GM21381 (cell line): ENCODE results near the gene ZDHHC11B.
"Not testable (repeated sequence)": the region's sequence is repeated elsewhere in the genome, so short reads cannot be mapped to it uniquely, and the experiment has no call there.

Experiments
- ATAC-seq: cut with Tn5 transposase; IDR thresholded peaks from one replicate; pipeline ENCODE4 v1.9.1; 2021; ENCODE audit warnings: mild to moderate bottlenecking, moderate library complexity; ENCODE audit not compliant: unreplicated experiment

Gene ZDHHC11B

DNA sequence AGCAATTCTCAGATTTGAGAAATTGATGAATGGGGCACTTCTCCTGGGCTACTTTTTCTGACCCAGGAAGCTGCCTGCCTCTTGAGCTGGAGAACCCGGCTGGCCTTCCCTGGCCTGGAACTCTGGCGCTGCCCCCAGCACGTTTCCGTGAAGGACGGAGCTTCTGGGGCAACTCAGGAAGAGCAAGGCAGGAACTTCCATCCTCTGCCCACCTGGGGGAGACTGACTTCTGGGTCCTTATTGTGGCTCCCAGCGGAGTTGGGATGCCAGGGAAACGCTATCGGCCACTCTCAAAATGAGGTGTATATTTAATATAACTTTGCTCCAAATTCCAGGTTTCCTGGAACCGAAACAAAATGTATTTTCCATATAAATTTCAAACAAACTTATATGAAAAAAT is 57.4 kb downstream of the ZDHHC11B start:
- not testable (repeated sequence) for ATAC-seq

DNA sequence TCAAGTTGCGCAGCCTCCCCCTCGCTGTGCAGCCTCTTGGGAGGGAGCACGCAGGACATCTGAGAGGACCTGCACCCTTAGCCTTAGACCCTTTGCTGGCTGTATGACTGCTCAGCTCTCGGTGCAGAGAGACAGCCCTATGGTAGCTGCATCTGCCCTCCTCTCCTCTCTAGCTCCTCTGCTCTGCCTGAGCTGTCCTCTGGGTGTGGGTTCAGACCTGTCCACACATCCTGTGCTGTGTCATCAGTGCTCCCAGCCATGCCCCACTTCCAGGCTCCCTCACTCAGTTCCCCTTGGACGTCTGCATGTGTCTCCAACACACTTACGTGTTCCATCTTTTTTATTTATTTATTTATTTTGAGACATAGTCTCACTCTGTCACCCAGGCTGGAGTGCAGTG is 60.7 kb downstream of the ZDHHC11B start:
- not testable (repeated sequence) for ATAC-seq

DNA sequence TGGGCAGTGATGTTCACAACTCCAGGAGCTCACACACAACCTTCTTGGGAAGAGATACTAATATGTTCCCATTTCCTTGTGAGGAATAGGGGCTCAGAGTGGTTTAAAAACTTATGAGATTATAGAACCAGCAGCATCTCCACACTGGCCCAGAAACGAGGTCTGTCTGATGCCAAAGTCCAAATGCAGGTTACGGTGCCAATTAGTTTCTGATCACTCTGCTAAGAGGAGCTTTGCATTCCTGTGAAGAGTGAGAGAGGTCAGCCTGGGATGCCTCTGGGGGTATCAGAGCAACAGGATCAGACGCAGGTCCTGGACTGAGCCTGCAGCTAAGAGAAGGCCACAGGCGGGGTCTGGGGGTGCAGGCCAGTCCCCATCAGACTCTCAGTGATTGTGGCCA is 61.2 kb downstream of the ZDHHC11B start:
- ATAC-seq: not testable (repeated sequence)

DNA sequence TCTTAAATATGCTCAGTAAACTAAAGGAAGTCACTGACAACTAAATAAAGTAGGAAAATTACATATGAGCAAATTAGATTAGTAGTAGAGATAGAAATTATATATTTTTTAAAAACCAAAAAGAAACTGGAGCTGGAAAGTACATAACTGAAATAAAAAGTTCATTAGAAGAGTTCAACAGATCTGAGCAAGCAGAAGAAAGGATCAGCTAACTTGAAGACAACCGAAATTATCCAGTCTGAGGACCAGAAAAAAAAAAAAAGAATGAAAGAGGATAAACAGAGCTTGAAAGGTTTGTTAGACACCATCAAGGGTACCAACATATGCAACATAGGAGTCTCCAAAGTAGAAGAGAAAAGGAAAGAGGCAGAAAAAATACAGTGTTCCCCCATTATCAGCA is 65.2 kb downstream of the ZDHHC11B start:
- ATAC-seq: not testable (repeated sequence)

DNA sequence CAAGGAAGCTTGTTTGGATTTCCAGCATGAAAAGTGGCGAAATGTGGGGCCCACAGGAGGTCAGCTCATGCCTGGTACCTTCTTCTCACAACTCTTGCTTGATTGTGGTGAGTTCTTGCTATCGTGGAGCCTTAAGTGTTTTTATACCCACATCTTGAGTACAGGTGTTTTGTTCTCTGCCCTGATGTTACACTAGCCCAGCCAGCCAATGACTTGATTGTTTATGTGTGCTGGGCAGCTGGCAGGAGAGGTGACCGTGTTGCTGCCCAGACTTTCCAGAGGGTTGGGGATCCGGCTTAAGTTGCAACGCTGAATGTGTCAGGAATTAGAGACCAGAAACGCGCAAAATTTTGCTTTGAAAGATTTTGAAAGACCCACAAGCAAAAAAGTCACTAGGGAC is 67.4 kb downstream of the ZDHHC11B start:
- ATAC-seq: no peak

DNA sequence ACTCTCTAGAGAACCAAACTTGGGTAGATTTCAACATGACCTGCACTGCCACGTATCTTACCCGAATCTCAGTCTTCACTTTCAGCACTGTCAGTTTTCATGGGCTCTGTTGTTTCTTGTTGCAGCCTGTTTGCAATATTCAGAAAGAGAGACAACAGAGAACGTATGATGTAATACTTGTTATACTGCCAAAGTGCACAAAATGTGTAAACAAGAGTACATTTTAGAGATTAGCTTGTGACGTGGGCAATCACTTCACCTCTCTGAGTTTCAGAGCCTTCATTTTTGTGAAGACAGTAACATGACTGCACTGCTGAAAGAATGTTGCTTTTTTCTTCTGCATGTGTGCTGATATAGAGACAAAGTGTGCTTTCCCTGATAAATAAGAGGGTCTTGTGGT is 67.8 kb downstream of the ZDHHC11B start:
- not testable (repeated sequence) for ATAC-seq

DNA sequence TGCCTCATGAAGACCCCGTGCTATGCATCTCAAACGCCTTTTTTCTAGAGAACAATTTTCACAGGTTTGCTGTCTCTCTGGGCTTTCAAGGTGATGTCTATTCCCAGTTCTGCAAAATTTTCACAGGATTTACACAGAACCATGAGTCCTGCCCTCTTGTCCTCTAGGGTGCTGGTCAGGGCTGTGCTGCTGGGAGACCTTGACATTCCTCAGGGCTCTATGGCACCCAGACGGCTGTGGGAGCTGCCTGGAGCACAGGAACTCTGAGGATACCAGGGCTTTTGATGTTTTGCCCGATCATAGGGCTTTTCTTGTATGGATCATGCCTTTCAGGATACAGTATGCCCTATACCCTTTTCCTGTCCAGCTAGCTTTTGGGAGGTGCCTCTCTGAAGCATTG is 68.9 kb downstream of the ZDHHC11B start:
- ATAC-seq: not testable (repeated sequence)

DNA sequence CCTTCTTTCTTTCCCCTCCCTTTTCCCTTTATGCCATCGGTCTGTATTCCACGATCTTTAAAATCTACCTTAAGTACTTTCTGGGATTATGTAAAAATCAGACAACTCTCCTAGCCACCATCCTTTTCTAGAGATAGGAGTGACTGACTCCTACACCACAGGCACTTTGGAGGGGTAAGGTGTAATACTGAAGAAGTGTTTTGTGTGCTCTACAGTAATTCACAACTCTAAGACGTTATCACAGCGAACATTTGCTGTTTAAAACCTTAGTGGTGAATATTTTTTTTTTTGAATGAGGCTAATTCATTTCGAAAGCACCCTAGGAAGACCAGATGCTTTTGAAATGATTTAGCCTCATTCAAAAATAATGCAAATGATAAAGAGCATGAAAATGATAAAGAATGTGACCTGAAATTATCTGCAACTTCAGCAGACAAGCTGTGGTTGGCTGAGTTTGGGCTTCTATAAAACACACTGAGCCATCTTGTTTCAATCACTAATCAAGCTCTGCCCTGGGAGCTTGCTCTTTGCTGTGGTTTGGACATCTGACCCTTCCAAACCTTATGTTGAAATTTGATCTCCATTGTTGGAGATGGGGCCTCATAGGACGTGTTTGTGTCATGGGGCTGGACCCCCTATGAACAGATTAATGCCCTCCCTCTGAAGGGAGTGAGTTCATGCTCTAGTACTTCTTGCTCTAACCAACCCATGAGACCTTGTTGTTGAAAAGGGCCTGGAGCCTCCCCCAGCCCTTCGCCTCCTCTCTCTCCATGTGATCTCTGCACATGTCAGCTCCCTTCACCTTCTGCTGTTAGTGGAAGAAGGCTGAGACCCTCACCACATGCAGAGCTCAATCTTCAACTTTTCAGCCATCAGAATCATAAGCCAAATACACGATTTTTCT is 70.1 kb downstream of the ZDHHC11B start:
- not testable (repeated sequence) for ATAC-seq

DNA sequence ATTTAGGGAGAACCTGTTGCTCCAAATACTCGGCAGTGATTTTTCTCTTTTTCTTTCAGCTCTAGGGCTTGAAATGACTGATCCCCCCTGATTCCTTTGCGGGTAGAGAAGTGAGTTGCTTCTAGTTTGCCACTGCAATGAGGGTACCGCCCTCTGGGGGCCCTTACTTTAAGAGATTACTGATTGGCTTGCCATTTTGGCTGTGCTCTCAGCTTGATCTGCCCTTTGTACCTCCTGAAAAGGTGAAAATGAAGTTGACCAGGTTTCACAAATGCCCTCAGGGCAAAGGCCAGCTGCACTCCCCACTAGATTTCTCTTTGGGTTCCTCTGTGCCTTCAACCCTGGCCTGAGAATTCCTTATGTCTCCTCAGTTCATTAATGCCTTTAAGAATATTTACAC is 70.8 kb downstream of the ZDHHC11B start:
- ATAC-seq: not testable (repeated sequence)

DNA sequence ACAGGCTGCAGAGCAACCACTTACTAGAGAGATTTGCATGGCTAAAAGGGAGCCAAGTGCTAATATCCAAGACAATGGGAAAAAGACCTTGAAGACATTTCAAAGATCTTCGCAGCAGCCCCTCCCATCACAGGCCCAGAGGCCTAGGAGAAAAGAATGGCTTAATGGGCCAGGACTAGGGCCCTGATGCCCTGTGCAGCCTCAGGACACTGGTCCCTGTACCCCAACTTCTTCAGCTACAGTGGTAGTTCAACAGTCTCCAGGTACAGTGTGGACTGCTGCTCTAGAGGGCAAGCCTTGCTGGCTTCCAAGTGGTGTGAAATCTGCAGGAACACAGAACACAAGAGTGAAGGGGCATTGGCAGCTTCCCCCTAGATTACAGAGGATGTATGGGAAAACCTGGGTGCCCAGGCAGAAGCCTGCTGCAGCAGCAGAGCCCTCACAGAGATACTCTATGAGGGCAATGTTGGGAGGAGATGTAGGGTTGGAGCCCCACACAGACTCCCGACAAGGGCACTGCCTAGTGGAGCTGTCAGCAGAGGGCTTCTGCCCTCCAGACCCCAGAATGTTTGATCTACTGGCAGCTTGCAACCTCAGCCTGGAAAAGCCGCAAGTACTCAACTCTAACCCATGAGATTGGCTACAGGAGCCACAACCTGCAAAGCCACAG is 75.5 kb downstream of the ZDHHC11B start:
- not testable (repeated sequence) for ATAC-seq

DNA sequence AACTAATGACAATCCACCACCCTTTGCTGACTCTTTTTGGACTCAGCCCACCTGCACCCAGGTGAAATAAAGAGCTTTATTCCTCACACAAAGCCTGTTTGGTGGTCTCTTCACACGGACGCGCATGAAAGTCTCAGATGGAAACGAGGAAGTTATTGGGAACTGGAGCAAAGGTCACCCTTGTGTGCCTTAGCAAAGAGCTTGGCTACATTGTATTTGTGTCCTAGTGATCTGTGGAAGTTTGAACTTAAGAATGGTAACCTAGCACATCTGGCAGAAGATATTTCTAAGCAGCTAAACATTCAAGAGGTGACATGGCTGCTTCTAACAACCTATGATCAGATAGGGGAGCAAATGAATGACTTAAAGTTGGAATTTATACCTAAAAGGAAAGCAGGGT is 76.2 kb downstream of the ZDHHC11B start:
- not testable (repeated sequence) for ATAC-seq

DNA sequence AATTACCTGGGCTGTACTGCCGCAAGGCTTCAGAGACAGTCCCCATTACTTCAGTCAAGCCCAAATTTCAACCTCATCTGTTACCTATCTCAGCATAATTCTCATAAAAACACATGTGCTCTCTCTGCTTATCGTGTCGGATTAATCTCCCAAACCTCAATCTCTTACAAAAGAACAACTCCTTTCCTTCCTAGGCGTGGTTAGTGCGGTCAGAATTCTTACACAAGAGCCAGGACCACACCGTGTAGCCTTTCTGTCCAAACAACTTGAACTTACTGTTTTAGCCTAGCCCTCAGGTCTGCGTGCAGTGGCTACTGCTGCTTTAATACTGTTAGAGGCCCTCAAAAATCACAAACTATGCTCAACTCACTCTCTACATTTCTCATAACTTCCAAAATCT is 78.4 kb downstream of the ZDHHC11B start:
- not testable (repeated sequence) for ATAC-seq

DNA sequence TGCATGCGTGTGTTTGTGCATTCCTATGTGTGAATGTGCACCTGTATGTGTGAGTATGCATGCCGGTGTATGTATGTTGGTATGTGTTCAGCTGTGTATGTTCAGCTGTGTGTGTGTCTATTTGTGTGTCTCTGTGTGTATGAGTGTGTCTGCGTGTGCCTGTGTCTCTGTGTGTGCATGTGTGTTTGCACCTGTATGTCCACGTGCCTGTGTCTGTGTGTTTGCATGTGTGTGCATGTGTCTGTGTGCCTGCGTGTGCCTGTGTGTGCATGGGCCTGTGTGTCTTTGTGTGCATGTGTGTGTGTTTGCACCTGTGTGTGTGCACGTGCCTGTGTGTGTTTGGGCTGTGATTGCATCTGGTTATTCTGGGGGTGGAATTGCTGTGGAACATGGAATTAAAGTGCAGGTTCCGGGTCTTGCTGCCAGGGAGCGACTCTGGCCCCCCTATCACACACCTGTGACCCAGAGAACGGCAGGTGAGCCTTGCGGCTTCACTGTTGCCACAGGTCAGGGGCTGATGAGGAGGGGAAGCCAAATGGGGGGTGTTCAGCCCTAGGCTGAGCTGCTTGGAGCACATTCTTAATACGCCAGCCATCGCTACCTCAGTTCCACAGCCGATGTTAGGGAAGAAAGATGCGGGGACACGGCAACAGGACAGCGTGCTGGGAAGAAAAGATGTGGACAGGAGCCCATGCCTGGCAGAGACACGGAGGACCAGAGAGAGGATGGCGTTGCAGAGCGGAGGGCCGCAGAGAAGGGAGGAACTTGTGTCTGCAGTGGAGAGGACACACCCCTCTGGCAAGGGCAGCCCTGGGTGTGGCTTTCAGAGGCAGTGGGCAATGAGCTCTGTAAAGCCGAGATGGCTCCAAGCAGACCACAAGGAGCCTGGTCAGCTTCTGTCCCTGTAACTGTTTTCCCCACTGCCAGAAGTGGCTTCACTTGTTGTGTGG is 87.5 kb downstream of the ZDHHC11B start:
- not testable (repeated sequence) for ATAC-seq

DNA sequence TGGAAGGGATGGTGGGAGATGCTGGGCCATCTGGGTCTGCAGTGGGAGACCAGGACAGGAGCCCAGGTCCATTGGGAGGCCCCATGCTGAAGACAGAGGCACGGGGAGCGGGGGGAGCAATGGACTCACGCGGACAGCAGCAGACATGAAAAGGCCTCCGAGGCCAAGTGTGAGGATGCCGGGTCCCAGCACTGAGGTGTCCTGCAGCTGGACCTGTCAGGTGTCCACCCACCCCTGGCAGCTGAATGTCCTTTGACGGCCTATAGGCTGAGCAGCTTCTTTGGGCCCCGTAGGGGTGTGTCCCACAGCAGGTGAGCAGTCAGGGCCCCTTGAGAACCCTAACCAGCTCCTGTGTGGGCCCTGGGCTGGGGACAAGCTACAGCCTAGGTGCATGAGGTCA is 88.3 kb downstream of the ZDHHC11B start:
- not testable (repeated sequence) for ATAC-seq

DNA sequence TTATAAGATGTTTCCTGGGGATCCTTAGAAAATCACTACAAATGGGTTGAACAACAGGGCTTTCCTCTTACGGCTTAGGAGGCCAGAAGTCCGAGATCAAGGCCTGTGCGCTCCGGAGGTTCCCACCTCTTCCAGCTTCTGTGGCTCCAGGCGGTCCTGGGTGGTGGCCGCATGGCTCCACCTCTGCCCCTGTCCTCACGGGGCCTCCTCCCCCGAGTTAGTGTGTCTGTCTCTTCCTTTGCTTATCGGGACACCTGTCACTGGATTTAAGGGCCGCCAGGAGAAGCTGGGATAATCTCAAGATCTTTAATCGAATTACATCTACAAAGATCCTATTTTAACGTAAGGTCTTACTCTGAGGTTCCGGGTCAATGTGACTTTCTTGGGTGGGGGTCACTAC is 89.1 kb downstream of the ZDHHC11B start:
- not testable (repeated sequence) for ATAC-seq

DNA sequence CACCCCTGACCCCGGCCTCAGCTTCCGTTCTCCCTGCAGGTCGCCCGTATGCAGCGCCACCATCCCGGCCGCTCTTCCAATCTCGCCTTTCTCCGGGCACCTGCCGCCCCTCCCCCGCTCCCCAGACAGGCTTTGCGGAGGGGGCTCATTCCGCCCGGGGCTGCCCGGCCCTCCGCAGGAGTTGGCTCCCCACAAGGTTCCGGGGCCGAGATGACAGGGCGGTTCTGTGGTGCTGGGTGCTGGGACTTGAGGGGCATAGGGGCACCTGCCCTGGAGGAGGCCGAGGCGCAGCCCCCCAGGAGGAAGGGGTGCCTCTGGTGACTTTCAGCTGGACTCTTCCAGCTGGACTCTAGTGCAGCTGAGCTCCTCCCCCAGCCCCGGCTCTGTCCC is 90.5 kb downstream of the ZDHHC11B start:
- not testable (repeated sequence) for ATAC-seq

DNA sequence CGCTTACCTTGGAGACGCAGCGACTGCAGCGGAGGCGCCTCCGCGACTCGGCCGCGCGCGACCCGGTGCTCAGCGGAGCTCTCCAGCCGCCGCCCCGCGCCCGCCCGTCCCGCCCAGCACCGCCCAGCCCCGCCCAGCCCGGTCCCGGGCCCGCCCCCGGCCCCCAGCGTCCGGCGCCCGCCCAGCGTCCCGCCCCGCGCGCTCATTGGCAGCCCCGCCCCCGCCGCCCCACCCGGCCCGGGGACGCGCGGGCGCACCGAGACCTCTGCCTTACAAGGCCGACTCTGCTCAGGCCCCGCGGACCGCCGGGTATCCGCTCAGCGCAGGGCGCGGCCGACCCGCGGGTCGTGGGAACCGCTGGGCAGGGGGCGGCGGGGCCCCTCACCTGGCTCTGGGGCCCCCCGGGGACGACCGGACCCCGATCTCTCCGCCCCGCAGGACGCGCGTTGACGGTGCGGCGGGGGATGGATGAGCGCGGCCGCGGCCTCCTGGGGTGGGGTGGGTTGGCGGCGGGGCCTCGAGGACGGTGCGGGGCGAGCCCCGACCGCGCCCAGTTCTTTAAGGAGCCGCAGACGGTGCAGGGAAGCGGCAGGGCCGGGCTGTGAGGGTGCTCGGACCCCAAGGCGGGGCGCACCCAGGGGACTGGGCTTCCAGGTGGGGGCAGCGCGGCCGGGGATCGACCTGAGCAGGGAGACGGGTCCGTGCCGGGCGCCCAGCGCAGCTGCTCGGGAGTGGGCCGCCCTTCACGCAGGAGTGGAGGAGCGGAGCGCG is 91.1 kb downstream of the ZDHHC11B start, which contains the start of gene TPPP:
Gene TPPP, minus strand, starts transcription at position 82 of the 771 bp plus-strand sequence. CDS start 15,292 bp downstream, outside the sequence.
- peak; percentile 78 for ATAC-seq

DNA sequence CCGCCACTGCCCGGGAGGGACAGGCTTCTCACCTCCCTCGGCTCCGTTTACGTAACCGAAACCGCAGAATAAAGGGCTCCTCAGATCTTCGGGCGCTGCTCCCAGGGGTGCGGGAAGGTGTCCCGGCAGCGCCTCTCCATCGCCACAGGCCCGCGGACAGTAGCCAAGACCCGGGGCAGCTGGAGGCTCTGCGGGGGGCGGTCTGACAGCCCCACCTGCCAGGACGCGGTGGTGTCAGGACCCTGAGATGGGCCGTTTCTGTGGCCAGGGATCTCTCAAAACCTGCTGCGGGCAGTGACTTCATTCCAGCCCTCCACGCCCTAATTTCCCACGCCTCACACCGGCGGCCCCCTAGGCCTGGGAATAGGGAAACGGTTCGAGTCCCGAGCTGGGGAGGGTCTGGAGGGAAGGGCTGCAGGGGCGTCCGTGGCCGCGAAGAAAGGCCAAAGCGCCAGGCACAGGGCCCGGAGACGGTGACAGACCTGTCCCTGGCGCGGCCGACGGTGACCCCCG is 91.9 kb downstream of the ZDHHC11B start:
- peak; percentile 11 for ATAC-seq

DNA sequence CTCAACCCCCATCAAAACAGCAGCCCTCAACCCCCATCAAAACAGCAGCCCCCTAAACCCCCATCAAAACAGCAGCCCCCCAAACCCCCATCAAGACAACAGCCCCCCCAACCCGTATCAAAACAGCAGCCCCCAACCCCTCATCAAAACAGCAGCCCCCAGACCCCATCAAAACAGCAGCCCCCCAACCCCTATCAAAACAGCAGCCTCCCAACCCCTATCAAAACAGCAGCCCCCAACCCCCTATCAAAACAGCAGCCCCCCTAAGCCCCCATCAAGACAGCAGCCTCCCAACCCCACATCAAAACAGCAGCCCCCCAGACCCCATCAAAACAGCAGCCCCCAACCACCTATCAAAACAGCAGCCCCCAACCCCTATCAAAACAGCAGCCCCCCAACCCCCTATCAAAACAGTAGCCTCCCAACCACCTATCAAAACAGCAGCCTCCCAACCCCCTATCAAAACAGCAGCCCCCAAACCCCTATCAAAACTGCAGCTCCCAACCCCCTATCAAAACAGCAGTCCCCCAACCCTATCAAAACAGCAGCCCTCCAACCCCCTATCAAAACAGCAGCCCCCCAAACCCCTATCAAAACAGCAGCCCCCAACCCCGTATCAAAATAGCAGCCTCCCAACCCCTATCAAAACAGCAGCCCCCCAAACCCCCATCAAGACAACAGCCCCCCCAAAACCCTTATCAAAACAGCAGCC is 92.6 kb downstream of the ZDHHC11B start:
- no peak for ATAC-seq
